ENCODE measurements around the gene SIX2. TPM values are rescaled to one million over a fixed set of nuclear protein-coding genes. Genes with fewer than 3 reads are reported as not detected.

Gene SIX2
- total and polyA plus RNA-seq, 2 experiments from 2014 or later: 0.87 to 1.3 TPM

DNA sequence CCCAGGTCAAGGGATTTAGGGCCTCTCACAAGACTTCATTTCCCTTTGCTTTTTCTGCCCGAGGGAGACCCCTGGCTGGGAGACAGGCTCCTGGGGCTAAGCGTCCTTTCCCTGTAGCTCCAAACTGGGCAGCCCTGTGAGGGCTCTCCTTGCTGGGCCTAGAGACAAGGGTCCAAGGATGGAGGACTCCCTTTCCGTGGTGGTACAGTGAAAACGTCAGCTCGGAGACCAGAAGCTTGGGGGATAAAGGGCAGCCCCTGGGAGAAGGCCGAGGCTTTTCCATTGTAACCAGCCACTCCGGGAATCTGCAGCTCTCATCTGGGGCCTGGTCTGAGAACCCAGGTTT, 2.3 kb downstream of the SIX2 start:
- no peak for ATAC-seq
- Mint-ChIP-seq H3K9me3 (peaks cover 6% of the 10 kb centered on the region; the same call in 2 of the 3 replicates), H3K4me3 (no peak overlapping the region), H3K36me3 (ENCODE audit: low read depth) (peaks cover 6% of the 10 kb centered on the region; the same call in 2 of the 3 replicates), H3K4me1 (peaks cover 48% of the 10 kb centered on the region), H3K27ac (no peak overlapping the region), H3K27me3 (ENCODE audit: insufficient read depth, low read depth, poor library complexity) (peaks cover 97% of the 10 kb centered on the region)
- H3K36me3 ChIP-seq (ENCODE audit: insufficient read depth): no peaks in the 10 kb centered on the region
- no peak overlapping the region for H3K4me2 ChIP-seq
- H3K4me3 ChIP-seq: no peak overlapping the region
- H3K27ac ChIP-seq (ENCODE audit: low read depth): no peak overlapping the region
- no peaks in the 10 kb centered on the region for H3K9me2 ChIP-seq (ENCODE audit: insufficient read depth)
- DNase-seq (ENCODE audit: low spot score): no peak
- H2AFZ ChIP-seq: no peak overlapping the region
- TF ChIP-seq, protein P1, sequence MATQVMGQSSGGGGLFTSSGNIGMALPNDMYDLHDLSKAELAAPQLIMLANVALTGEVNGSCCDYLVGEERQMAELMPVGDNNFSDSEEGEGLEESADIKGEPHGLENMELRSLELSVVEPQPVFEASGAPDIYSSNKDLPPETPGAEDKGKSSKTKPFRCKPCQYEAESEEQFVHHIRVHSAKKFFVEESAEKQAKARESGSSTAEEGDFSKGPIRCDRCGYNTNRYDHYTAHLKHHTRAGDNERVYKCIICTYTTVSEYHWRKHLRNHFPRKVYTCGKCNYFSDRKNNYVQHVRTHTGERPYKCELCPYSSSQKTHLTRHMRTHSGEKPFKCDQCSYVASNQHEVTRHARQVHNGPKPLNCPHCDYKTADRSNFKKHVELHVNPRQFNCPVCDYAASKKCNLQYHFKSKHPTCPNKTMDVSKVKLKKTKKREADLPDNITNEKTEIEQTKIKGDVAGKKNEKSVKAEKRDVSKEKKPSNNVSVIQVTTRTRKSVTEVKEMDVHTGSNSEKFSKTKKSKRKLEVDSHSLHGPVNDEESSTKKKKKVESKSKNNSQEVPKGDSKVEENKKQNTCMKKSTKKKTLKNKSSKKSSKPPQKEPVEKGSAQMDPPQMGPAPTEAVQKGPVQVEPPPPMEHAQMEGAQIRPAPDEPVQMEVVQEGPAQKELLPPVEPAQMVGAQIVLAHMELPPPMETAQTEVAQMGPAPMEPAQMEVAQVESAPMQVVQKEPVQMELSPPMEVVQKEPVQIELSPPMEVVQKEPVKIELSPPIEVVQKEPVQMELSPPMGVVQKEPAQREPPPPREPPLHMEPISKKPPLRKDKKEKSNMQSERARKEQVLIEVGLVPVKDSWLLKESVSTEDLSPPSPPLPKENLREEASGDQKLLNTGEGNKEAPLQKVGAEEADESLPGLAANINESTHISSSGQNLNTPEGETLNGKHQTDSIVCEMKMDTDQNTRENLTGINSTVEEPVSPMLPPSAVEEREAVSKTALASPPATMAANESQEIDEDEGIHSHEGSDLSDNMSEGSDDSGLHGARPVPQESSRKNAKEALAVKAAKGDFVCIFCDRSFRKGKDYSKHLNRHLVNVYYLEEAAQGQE (IDR thresholded peaks at IDR 0.05; ENCODE audit: unreplicated experiment): no peak
- TF ChIP-seq, protein P2, sequence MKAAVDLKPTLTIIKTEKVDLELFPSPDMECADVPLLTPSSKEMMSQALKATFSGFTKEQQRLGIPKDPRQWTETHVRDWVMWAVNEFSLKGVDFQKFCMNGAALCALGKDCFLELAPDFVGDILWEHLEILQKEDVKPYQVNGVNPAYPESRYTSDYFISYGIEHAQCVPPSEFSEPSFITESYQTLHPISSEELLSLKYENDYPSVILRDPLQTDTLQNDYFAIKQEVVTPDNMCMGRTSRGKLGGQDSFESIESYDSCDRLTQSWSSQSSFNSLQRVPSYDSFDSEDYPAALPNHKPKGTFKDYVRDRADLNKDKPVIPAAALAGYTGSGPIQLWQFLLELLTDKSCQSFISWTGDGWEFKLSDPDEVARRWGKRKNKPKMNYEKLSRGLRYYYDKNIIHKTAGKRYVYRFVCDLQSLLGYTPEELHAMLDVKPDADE (IDR thresholded peaks at IDR 0.05): no peak
- TF ChIP-seq POLR2AphosphoS5 (IDR thresholded peaks at IDR 0.05; ENCODE audit: low read depth) (no peak), JUNB (IDR thresholded peaks at IDR 0.05; ENCODE audit: unreplicated experiment) (no peak), NANOG (IDR thresholded peaks at IDR 0.05; ENCODE audit: borderline replicate concordance) (no peak), EZH2phosphoT487 (IDR thresholded peaks at IDR 0.05; ENCODE audit: unreplicated experiment) (no peak), CREB1 (CRISPR knock-in tag; IDR thresholded peaks at IDR 0.05; ENCODE audit: low read depth) (no peak), STAT1 (IDR thresholded peaks at IDR 0.05; ENCODE audit: unreplicated experiment) (no peak), EZH2 (IDR thresholded peaks at IDR 0.05; ENCODE audit: low read depth, unreplicated experiment) (no peak), ZNF114 (CRISPR knock-in tag; IDR thresholded peaks at IDR 0.05) (no peak), ZNF331 (CRISPR knock-in tag; IDR thresholded peaks at IDR 0.05; ENCODE audit: low read depth) (no peak)
- TF ChIP-seq, protein P3, sequence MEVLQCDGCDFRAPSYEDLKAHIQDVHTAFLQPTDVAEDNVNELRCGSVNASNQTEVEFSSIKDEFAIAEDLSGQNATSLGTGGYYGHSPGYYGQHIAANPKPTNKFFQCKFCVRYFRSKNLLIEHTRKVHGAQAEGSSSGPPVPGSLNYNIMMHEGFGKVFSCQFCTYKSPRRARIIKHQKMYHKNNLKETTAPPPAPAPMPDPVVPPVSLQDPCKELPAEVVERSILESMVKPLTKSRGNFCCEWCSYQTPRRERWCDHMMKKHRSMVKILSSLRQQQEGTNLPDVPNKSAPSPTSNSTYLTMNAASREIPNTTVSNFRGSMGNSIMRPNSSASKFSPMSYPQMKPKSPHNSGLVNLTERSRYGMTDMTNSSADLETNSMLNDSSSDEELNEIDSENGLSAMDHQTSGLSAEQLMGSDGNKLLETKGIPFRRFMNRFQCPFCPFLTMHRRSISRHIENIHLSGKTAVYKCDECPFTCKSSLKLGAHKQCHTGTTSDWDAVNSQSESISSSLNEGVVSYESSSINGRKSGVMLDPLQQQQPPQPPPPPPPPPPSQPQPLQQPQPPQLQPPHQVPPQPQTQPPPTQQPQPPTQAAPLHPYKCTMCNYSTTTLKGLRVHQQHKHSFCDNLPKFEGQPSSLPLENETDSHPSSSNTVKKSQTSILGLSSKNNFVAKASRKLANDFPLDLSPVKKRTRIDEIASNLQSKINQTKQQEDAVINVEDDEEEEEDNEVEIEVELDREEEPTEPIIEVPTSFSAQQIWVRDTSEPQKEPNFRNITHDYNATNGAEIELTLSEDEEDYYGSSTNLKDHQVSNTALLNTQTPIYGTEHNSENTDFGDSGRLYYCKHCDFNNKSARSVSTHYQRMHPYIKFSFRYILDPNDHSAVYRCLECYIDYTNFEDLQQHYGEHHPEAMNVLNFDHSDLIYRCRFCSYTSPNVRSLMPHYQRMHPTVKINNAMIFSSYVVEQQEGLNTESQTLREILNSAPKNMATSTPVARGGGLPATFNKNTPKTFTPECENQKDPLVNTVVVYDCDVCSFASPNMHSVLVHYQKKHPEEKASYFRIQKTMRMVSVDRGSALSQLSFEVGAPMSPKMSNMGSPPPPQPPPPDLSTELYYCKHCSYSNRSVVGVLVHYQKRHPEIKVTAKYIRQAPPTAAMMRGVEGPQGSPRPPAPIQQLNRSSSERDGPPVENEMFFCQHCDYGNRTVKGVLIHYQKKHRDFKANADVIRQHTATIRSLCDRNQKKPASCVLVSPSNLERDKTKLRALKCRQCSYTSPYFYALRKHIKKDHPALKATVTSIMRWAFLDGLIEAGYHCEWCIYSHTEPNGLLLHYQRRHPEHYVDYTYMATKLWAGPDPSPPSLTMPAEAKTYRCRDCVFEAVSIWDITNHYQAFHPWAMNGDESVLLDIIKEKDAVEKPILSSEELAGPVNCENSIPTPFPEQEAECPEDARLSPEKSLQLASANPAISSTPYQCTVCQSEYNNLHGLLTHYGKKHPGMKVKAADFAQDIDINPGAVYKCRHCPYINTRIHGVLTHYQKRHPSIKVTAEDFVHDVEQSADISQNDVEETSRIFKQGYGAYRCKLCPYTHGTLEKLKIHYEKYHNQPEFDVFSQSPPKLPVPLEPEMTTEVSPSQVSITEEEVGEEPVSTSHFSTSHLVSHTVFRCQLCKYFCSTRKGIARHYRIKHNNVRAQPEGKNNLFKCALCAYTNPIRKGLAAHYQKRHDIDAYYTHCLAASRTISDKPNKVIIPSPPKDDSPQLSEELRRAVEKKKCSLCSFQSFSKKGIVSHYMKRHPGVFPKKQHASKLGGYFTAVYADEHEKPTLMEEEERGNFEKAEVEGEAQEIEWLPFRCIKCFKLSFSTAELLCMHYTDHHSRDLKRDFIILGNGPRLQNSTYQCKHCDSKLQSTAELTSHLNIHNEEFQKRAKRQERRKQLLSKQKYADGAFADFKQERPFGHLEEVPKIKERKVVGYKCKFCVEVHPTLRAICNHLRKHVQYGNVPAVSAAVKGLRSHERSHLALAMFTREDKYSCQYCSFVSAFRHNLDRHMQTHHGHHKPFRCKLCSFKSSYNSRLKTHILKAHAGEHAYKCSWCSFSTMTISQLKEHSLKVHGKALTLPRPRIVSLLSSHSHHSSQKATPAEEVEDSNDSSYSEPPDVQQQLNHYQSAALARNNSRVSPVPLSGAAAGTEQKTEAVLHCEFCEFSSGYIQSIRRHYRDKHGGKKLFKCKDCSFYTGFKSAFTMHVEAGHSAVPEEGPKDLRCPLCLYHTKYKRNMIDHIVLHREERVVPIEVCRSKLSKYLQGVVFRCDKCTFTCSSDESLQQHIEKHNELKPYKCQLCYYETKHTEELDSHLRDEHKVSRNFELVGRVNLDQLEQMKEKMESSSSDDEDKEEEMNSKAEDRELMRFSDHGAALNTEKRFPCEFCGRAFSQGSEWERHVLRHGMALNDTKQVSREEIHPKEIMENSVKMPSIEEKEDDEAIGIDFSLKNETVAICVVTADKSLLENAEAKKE (CRISPR knock-in tag; IDR thresholded peaks at IDR 0.05): no peak
- TF ChIP-seq, protein P4, sequence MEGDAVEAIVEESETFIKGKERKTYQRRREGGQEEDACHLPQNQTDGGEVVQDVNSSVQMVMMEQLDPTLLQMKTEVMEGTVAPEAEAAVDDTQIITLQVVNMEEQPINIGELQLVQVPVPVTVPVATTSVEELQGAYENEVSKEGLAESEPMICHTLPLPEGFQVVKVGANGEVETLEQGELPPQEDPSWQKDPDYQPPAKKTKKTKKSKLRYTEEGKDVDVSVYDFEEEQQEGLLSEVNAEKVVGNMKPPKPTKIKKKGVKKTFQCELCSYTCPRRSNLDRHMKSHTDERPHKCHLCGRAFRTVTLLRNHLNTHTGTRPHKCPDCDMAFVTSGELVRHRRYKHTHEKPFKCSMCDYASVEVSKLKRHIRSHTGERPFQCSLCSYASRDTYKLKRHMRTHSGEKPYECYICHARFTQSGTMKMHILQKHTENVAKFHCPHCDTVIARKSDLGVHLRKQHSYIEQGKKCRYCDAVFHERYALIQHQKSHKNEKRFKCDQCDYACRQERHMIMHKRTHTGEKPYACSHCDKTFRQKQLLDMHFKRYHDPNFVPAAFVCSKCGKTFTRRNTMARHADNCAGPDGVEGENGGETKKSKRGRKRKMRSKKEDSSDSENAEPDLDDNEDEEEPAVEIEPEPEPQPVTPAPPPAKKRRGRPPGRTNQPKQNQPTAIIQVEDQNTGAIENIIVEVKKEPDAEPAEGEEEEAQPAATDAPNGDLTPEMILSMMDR (conservative IDR thresholded peaks at IDR 0.05; ENCODE audit: low read depth in 2 of 2): no peak
- peaks cover 16% of the 10 kb centered on the region for H4K20me1 ChIP-seq (replicated peaks; ENCODE audit: insufficient read depth)
- peaks cover 95% of the 10 kb centered on the region for H3K27me3 ChIP-seq (ENCODE audit: insufficient read depth)
- H3F3A ChIP-seq (replicated peaks; ENCODE audit: low read depth): peaks cover 25% of the 10 kb centered on the region; the same call in 1 of the 2 replicates
- no peaks in the 10 kb centered on the region for H3K79me2 ChIP-seq (replicated peaks; ENCODE audit: insufficient read depth)
- H3K4me1 ChIP-seq (ENCODE audit: insufficient read depth): peaks cover 42% of the 10 kb centered on the region
